ENCODE results near the gene NYNRIN.

GRCh38 chr14:24411443-24412389 is 12.9 kb downstream of the NYNRIN start:
- TF ChIP-seq POLR2AphosphoS5 (IDR thresholded peaks at IDR 0.05) (peak in 1 of 2 donors; percentile 15), POLR2A (IDR thresholded peaks at IDR 0.05; ENCODE audit: low read depth) (no peak)

All from esophagus muscularis mucosa (tissue), 2 donors.